ENCODE measurements around the gene ATP6V1G1. TPM values are rescaled to one million over a fixed set of nuclear protein-coding genes. Genes with fewer than 3 reads are reported as not detected.

ATP6V1G1 gene
- total and polyA plus RNA-seq, 4 donors: 119 to 164 (median 139) TPM

DNA sequence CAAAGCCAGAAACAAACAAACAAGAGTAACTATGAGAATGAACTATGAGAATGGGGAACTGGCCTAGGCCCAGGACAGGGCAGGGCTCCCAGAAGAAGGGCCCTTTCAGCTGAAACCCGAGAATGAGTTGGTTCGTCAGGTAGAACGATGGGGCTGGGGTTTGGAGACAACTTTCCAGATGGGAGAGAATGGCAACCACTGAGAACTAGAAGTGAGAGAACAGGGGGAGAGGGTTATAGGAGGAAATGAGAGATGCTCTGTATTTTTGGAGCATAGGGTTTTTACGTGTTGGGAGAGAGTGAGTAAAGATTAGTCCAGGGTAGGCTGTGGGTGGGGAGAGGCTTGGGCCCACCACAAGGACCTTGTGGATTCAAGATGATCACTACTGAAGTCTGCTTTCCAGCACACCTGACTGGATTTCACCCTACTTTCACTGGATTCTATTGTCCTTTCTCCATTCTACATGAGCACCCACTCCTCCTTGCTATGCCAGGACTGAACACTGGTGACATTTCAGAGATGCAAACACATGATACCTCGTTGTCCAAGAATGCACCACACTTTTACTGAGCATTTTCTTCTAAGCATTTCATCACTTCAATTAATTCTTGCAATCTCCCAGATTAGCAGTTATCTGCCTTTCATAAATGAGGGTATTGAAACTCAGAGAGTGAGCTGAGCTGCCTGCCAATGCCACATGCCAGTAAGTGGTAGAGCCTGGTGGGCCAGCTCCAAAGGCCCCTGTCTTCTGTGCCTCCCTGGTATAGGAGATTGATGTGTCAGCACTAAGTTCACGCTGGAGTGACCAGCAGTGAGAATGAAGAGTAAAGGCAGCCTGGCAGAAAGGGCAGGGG lies 20.3 kb downstream of the ATP6V1G1 start:
- H3K4me1 ChIP-seq (ENCODE audit: control insufficient read depth, insufficient read depth, low read length): peaks cover 16% of the 10 kb centered on the region
- H3K9me3 ChIP-seq (ENCODE audit: control insufficient read depth, insufficient read depth, low read length): no peaks in the 10 kb centered on the region
- H3K27me3 ChIP-seq (ENCODE audit: control insufficient read depth, insufficient read depth, low read length): no peaks in the 10 kb centered on the region
- DNase-seq (ENCODE audit: low read depth in 4 of 6, low spot score in 6 of 6): no peak
- H3K4me3 ChIP-seq (ENCODE audit: low read depth, low read length): no peak overlapping the region
- 92% methylated on average over 5 of the region's 6 CpGs for WGBS (ENCODE audit: insufficient coverage)
- no peak overlapping the region for H3K27ac ChIP-seq (ENCODE audit: low read depth, low read length)
- no peaks in the 10 kb centered on the region for H3K36me3 ChIP-seq (ENCODE audit: control insufficient read depth, insufficient read depth, low read length)

DNA sequence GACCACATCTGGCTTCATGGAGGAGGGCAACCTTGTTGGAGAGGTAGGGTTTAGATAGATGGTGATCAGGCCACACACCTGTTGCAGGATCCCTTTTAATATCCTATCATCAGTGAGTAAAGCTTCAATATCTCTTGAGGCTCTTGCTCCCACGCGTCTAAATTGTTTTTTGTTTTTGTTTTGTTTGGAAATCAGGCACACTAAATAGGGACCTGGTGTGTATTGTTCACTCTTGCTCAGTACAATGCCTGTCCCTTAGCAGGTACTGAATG lies 20.9 kb downstream of the ATP6V1G1 start:
- no peak for DNase-seq (ENCODE audit: low read depth in 4 of 6, low spot score in 6 of 6)
- H3K27ac ChIP-seq (ENCODE audit: low read depth, low read length): no peak overlapping the region
- H3K9me3 ChIP-seq (ENCODE audit: control insufficient read depth, insufficient read depth, low read length): no peaks in the 10 kb centered on the region
- H3K36me3 ChIP-seq (ENCODE audit: control insufficient read depth, insufficient read depth, low read length): no peaks in the 10 kb centered on the region
- H3K27me3 ChIP-seq (ENCODE audit: control insufficient read depth, insufficient read depth, low read length): no peaks in the 10 kb centered on the region
- no peak overlapping the region for H3K4me3 ChIP-seq (ENCODE audit: low read depth, low read length)
- WGBS (ENCODE audit: insufficient coverage): no CpG with 5 or more reads among the region's 2 CpGs
- H3K4me1 ChIP-seq (ENCODE audit: control insufficient read depth, insufficient read depth, low read length): peaks cover 21% of the 10 kb centered on the region

DNA sequence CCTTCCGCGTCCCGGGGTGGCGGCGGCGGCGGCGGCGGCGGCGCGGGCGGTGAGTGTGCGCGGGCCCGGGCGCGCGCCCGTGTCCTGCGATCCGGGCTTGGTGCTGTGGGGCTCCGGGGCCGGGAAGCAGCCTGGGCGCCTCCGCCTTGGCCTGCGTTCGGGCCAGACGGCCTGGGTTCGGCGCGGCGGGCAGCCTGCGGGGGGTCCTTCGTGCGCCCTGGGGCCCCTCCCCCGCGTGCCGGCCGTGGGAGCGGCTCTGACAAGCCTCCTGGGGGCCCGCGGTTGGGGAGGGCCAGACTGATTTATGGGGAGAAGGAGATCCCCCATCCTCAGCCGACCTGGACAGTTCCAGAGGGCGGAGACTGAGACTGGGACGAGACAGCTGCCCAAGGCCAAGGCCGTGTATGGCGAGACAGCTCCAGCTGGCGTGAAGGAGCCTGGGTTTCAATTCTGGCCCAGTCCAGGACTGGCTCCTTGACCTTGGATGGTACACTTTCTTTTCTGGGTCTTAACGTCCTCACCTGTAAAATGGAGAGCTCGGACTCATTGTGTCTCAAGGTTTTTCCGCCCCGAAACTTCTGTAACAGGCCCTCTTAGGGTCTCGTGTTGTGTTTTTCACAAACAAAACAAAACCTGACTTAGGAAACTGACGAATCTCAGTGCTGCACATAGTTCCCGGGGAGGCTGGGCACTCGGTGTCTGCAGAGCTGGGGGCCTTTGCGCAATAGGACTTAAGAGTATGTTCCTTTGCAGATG lies 24.1 kb downstream of the ATP6V1G1 start:
- peaks cover 23% of the 10 kb centered on the region for H3K4me1 ChIP-seq (ENCODE audit: control insufficient read depth, insufficient read depth, low read length)
- no peaks in the 10 kb centered on the region for H3K27me3 ChIP-seq (ENCODE audit: control insufficient read depth, insufficient read depth, low read length)
- peak overlapping the region; percentile 57 for H3K4me3 ChIP-seq (ENCODE audit: low read depth, low read length)
- no peaks in the 10 kb centered on the region for H3K9me3 ChIP-seq (ENCODE audit: control insufficient read depth, insufficient read depth, low read length)
- 5% methylated on average over 57 of the region's 58 CpGs for WGBS (ENCODE audit: insufficient coverage)
- no peaks in the 10 kb centered on the region for H3K36me3 ChIP-seq (ENCODE audit: control insufficient read depth, insufficient read depth, low read length)
- DNase-seq (ENCODE audit: low read depth in 4 of 6, low spot score in 6 of 6): peak in 5 of 6 donors; percentile 12 to 77 (median 28)
- peak overlapping the region; percentile 44 for H3K27ac ChIP-seq (ENCODE audit: low read depth, low read length)

DNA sequence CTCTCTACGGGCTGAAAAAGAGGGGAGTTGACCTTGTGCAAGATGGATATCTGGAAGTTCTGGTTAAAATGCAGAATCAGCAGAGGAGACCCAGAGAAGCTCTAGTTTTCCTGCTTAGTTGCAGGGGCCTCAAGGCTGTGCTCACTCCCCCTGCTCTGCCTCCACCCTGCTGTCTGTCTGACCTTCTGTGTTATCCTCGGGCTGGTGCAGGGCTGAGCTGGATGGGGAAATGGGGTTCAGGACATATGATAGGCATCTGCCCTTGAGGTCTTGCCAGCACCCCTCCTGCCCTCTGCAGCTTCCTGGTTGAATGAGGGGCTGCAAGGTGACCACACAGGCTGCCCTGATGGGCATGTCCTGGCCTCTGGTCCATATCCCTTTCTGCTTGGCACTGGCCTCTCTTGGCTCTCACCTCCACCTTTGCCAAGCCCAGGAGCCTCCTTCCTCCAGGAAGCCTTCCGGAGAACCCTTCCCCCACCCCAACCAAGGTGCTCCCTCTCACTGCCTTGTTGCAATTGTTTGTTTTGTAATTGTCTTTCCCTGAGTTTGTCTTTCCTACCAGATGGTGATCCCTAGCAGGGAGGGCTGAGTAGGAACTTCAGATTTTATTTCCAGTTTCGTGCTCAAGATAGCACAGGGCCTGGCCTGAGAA lies 24.8 kb downstream of the ATP6V1G1 start:
- peak overlapping the region; percentile 57 for H3K4me3 ChIP-seq (ENCODE audit: low read depth, low read length)
- DNase-seq (ENCODE audit: low read depth in 4 of 6, low spot score in 6 of 6): no peak
- peaks cover 5% of the 10 kb centered on the region for H3K36me3 ChIP-seq (ENCODE audit: control insufficient read depth, insufficient read depth, low read length)
- no peaks in the 10 kb centered on the region for H3K9me3 ChIP-seq (ENCODE audit: control insufficient read depth, insufficient read depth, low read length)
- no peak overlapping the region for H3K27ac ChIP-seq (ENCODE audit: low read depth, low read length)
- H3K4me1 ChIP-seq (ENCODE audit: control insufficient read depth, insufficient read depth, low read length): peaks cover 23% of the 10 kb centered on the region
- no peaks in the 10 kb centered on the region for H3K27me3 ChIP-seq (ENCODE audit: control insufficient read depth, insufficient read depth, low read length)
- WGBS (ENCODE audit: insufficient coverage): 0% methylated on average over 1 of the region's 4 CpGs

DNA sequence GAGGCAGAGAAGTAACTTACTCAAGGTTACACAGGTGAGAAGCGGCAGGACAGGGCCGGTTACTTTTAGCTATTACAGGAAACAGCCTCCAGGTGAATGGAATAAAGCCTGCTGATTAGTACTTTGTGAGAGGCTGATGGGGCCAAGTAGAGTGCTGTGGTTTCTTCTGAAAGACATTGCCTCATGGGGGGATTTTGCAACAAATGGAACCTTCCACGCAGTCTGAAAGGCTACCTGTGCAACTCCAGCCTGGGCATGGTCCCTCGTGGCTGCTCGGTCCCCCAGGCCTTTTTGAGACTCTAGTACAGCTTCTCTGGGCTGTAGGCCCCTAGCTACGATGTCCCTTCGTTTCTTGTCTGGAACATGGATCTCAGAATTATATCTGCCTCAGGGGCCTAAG lies 25.5 kb downstream of the ATP6V1G1 start:
- DNase-seq (ENCODE audit: low read depth in 4 of 6, low spot score in 6 of 6): no peak

DNA sequence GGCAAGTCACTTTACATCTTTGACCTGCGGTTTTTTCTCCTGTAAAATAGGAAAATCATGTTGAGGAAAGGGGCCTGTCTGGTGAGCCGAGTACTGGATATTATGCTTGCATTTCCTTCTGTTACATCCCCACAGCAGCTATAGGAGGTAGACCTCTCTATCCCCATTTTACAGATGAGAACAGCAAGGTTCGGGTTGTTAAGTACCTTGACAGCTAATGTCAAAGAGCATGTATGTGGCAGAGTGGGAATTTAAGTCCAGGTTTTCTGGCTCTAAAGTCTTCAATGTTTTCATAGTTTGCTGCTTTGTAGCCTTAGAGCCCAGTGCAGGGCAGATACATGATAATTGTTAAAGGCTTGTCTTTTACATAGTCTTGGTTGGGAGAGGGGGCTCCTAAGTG lies 26.4 kb downstream of the ATP6V1G1 start:
- H3K27ac ChIP-seq (ENCODE audit: low read depth, low read length): no peak overlapping the region
- peaks cover 23% of the 10 kb centered on the region for H3K4me1 ChIP-seq (ENCODE audit: control insufficient read depth, insufficient read depth, low read length)
- no peaks in the 10 kb centered on the region for H3K9me3 ChIP-seq (ENCODE audit: control insufficient read depth, insufficient read depth, low read length)
- peaks cover 13% of the 10 kb centered on the region for H3K36me3 ChIP-seq (ENCODE audit: control insufficient read depth, insufficient read depth, low read length)
- no CpG with 5 or more reads among the region's 3 CpGs for WGBS (ENCODE audit: insufficient coverage)
- no peak for DNase-seq (ENCODE audit: low read depth in 4 of 6, low spot score in 6 of 6)
- H3K27me3 ChIP-seq (ENCODE audit: control insufficient read depth, insufficient read depth, low read length): no peaks in the 10 kb centered on the region
- no peak overlapping the region for H3K4me3 ChIP-seq (ENCODE audit: low read depth, low read length)

More for the DNA sequence above, 25.5 kb downstream of the ATP6V1G1 start:
- H3K27me3 ChIP-seq (ENCODE audit: control insufficient read depth, insufficient read depth, low read length): no peaks in the 10 kb centered on the region
- no peak overlapping the region for H3K27ac ChIP-seq (ENCODE audit: low read depth, low read length)
- H3K4me1 ChIP-seq (ENCODE audit: control insufficient read depth, insufficient read depth, low read length): peaks cover 23% of the 10 kb centered on the region
- no peak overlapping the region for H3K4me3 ChIP-seq (ENCODE audit: low read depth, low read length)
- H3K36me3 ChIP-seq (ENCODE audit: control insufficient read depth, insufficient read depth, low read length): peaks cover 10% of the 10 kb centered on the region
- no peaks in the 10 kb centered on the region for H3K9me3 ChIP-seq (ENCODE audit: control insufficient read depth, insufficient read depth, low read length)
- 81% methylated on average over 7 of the region's 7 CpGs for WGBS (ENCODE audit: insufficient coverage)

DNA sequence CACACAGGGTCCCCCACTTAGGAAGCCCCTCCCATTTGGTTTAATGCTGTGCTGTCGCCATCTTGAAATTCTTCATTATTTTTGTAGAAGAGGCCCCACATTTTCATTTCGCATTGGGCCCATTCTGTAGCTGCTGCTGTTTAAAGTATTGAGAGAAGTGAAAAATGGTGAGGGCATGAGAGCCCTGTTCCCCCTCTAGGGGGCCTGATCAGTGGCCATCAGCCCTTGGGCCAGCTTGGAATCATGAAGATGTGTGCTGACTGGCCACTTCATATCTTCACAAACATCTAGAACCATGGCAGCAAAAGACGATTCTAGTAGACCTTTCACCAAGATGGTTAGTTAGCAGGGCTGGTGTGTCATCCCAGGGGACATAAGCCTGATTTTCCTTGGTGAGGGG lies 26.8 kb downstream of the ATP6V1G1 start:
- Histone ChIP-seq H3K27ac (ENCODE audit: low read depth, low read length) (no peak overlapping the region), H3K4me1 (ENCODE audit: control insufficient read depth, insufficient read depth, low read length) (peaks cover 23% of the 10 kb centered on the region)

DNA sequence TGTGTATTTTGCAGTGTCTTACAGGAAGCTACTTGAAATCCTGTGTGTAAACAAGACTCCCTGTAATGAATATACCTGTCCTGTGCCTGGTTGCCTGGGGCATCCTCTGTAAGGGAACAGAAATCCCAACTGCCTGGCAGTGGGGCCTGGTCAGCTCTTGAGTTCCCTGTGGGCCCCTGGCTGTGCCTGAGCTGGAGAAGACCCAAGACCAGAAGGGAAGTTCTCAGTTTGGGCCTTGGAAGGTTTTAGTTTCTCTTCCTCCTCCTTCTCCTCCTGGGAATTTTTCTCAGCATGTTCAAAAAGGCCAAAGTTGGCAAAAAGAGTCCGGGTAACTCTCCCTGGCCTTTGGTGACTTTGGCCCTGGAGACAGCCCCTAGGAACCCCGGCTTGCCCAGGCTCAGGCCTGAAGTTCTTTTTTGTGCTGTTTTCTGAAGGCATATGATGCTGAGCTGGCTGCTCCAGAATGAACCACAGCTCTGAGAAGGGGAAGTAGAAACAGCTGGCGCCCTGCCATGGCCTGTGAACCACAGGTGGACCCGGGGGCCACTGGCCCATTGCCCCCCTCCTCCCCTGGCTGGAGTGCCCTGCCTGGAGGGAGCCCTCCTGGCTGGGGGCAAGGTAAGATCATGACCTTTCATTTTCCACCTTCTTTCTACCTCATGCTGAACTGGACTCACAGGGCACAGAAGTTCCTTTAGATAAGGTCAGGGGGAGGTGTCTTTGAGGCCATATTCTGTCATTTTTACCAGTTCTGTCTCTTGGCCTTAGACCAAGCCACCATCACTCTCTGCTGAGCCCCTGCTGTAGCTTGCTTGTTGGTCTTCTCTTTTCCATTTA lies 29.3 kb downstream of the ATP6V1G1 start:
- Histone ChIP-seq H3K4me1 (ENCODE audit: control insufficient read depth, insufficient read depth, low read length) (peaks cover 15% of the 10 kb centered on the region), H3K4me3 (ENCODE audit: low read depth, low read length) (no peak overlapping the region), H3K36me3 (ENCODE audit: control insufficient read depth, insufficient read depth, low read length) (peaks cover 17% of the 10 kb centered on the region), H3K9me3 (ENCODE audit: control insufficient read depth, insufficient read depth, low read length) (no peaks in the 10 kb centered on the region), H3K27me3 (ENCODE audit: control insufficient read depth, insufficient read depth, low read length) (no peaks in the 10 kb centered on the region), H3K27ac (ENCODE audit: low read depth, low read length) (no peak overlapping the region)
- WGBS (ENCODE audit: insufficient coverage): 69% methylated on average over 3 of the region's 4 CpGs
- DNase-seq (ENCODE audit: low read depth in 4 of 6, low spot score in 6 of 6): no peak

More for the DNA sequence above, 26.8 kb downstream of the ATP6V1G1 start:
- no peaks in the 10 kb centered on the region for H3K27me3 ChIP-seq (ENCODE audit: control insufficient read depth, insufficient read depth, low read length)
- H3K4me3 ChIP-seq (ENCODE audit: low read depth, low read length): no peak overlapping the region
- peaks cover 13% of the 10 kb centered on the region for H3K36me3 ChIP-seq (ENCODE audit: control insufficient read depth, insufficient read depth, low read length)
- H3K9me3 ChIP-seq (ENCODE audit: control insufficient read depth, insufficient read depth, low read length): no peaks in the 10 kb centered on the region
- no peak for DNase-seq (ENCODE audit: low read depth in 4 of 6, low spot score in 6 of 6)
- WGBS (ENCODE audit: insufficient coverage): no CpG with 5 or more reads among the region's 3 CpGs

DNA sequence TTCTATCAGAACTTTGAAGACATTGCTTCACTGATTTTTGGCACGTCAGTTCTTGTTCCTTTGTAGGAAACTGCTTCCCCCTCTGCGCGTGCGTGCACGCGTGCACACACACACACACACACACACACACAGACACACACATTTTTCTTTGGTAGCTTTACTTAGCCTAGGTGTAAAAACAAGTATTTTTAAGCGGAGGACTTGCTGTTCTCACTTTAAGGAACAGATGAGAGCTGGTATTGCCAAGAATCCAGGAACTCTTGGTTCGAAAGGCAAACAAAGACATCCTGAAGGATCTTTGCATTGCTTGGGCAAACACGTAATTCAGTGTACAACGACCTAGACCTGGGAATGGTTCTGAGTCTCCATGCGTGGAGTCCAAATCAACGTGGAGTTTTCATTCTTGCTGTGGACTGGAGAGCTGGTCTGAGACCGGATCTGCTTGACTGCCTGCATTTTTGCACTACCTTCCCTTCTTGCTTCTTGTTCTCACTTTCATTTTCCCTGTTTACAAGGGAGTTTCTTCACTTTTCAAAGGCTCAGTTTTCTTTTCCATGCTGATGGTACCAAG lies 31.7 kb downstream of the ATP6V1G1 start:
- Histone ChIP-seq H3K27me3 (ENCODE audit: control insufficient read depth, insufficient read depth, low read length) (no peaks in the 10 kb centered on the region), H3K4me1 (ENCODE audit: control insufficient read depth, insufficient read depth, low read length) (no peaks in the 10 kb centered on the region), H3K27ac (ENCODE audit: low read depth, low read length) (no peak overlapping the region), H3K36me3 (ENCODE audit: control insufficient read depth, insufficient read depth, low read length) (peaks cover 24% of the 10 kb centered on the region), H3K4me3 (ENCODE audit: low read depth, low read length) (no peak overlapping the region), H3K9me3 (ENCODE audit: control insufficient read depth, insufficient read depth, low read length) (no peaks in the 10 kb centered on the region)
- peak in 1 of 6 donors; percentile 30 for DNase-seq (ENCODE audit: low read depth in 4 of 6, low spot score in 6 of 6)
- WGBS (ENCODE audit: insufficient coverage): 78% methylated on average over 6 of the region's 13 CpGs

Data from spinal cord (tissue), 10 donors.